GM12872 (cell line): ENCODE results near the gene TLR4.

Experiments
- TF ChIP-seq, protein P1 (sequence below): IDR thresholded peaks from 3 replicates; pipeline ENCODE4 v1.5.1; 2011; ENCODE audit warnings: low read depth, mild to moderate bottlenecking, low read length, moderate library complexity; ENCODE audit not compliant: insufficient read depth

The TLR4 gene

DNA sequence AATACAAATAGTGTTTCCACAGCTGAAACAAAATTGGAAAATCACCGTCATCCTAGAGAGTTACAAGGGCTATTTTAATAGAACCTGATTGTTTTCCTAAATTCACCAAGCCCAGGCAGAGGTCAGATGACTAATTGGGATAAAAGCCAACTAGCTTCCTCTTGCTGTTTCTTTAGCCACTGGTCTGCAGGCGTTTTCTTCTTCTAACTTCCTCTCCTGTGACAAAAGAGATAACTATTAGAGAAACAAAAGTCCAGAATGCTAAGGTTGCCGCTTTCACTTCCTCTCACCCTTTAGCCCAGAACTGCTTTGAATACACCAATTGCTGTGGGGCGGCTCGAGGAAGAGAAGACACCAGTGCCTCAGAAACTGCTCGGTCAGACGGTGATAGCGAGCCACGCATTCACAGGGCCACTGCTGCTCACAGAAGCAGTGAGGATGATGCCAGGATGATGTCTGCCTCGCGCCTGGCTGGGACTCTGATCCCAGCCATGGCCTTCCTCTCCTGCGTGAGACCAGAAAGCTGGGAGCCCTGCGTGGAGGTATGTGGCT, at the start of gene TLR4:
Gene TLR4 (plus strand): TSS at position 380 of the 552 bp plus-strand sequence. CDS start 70 bp downstream, at position 450.
- TF ChIP-seq, protein P1, sequence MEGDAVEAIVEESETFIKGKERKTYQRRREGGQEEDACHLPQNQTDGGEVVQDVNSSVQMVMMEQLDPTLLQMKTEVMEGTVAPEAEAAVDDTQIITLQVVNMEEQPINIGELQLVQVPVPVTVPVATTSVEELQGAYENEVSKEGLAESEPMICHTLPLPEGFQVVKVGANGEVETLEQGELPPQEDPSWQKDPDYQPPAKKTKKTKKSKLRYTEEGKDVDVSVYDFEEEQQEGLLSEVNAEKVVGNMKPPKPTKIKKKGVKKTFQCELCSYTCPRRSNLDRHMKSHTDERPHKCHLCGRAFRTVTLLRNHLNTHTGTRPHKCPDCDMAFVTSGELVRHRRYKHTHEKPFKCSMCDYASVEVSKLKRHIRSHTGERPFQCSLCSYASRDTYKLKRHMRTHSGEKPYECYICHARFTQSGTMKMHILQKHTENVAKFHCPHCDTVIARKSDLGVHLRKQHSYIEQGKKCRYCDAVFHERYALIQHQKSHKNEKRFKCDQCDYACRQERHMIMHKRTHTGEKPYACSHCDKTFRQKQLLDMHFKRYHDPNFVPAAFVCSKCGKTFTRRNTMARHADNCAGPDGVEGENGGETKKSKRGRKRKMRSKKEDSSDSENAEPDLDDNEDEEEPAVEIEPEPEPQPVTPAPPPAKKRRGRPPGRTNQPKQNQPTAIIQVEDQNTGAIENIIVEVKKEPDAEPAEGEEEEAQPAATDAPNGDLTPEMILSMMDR = no peak

DNA sequence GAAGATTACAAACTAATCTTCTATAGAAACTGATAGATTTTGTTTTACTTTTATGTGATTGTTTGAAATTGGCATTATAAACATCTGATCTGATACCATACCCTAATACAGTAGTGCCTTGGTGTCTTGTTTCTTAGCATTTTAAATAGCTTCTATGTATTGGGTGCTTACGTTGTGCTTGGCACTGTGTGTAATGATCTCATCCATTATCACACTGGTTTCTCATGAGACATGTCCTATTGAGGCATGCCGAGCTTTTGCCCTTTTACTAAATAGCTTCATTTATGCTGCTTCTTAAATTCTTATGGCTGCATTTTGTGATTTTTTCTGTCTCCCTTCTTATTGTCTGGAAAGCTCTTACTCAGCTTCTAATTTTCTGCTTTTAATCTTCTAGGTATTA, 48.2 kb upstream of the TLR4 start:
- TF ChIP-seq, protein P1 = no peak

DNA sequence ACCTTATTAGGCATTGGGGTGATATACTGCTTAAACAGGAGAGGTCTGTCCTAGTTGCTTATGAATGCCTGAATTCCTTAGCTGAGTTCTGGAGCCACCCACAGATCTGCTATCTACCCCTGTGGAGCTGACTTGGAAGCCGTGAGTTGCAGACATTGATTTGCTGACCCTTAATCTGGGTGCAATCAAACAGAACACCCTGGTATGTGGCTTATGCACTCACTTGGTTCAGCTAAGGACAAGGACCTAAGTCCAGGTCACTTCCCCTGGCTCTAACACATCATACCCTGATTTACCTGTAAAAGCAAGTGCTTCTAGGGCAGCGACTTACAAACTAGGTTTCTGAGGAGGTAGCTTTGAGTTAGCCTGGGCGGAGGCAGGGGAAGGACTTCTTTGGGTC, 41.6 kb upstream of the TLR4 start:
- TF ChIP-seq, protein P1 = no peak

DNA sequence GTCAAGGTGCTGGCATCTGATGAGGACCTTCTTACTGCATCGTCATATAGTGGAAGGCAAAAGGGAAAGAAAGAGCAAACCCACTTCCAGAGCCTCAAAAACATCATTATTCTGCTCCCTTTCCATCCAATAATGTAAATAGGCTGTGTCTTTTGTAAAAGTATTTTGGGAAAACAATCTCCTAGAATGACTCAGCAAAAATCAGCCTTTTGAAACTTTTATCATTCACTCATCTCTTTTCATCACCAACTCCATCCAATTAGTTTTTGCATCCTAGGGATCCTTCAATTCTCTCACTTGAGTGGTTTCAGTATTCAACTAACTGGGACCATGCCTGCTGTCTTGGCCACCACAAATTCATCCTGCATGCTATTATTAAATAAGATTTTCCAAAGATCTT, 39.8 kb upstream of the TLR4 start:
- TF ChIP-seq, protein P1 = no peak

DNA sequence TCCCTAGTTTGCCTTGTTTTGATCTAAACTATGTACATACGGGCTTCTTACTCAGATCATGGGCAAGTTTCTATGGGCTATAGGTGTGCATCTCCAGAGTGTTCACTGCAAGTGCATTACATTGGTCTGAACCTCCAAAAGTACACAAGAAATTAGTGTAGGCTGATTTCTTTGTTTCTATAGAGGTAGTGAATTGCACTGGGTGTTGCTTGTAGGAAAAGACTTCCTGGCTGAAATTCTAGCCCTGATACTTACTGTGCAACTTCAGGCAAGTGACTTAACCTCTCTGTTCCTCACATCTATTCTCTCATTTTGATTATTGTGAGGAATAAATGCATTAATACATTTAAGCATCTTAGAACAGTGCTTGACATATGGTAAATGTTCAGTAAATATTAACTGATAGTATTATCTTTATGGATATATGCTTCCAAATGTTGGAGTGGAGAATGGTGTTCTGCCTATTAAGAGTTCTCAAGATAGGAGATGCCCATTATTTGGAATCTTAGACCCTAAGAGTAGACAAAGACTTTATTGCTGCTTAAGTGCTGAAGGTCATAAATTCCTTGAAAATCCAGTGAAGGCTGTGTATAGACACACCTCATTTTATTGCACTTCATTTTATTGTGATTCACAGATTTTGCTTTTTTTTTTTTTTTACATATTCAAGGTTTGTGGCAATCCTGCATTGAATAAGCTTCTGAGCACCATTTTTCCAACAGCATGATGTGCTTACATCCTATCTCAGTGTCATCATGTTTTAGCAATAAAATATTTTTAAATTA, 38.4 kb upstream of the TLR4 start:
- TF ChIP-seq, protein P1 = no peak

DNA sequence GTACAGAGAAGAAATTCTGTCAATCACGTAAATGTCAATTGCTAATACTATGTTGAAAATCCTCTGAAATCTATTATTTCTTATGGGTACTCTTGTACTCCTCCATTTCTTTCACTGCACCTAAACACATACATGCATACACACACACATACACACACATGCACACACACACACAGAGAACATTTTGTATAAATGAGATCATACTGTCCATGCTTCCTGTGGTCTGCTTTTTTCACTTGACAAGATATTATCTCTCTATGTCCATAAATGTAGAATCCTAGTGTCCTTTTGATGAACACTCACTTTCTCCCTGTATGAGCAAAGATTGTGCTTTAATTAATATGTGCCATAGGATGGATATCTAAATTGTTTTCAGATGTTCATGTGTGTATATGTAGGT, 32.7 kb upstream of the TLR4 start:
- TF ChIP-seq, protein P1 = no peak

DNA sequence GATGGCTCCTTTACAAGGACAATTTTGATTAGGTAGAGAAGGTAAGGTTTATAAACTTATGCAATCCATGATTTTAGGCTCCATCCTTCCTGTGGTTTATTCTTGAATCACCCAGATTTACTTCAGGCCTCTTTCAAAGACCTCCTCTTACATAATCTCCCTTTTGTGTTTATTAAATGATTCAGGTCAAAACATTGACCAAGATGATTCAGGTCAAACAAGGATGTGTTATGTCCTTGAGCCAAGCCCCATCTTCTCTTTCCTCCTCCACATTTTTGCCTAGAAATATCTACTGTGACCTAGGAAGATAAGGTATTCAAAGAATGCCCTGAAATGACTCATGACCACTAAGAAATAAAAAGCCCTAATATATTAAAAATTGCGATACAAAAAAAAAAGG, 31.8 kb upstream of the TLR4 start:
- TF ChIP-seq, protein P1 = no peak
